Ramos (cell line): ENCODE measurements around the gene GLTPD2.

ENCODE experiments used
- in situ Hi-C: fragments of 300-500 bp; cut with MboI; formaldehyde crosslinking; loops from one replicate; pipeline ENCODE4 v1.14.3; 2022; ENCODE audit warnings: low sequenced_read_pairs; ENCODE audit not compliant: unreplicated experiment

Gene GLTPD2

DNA sequence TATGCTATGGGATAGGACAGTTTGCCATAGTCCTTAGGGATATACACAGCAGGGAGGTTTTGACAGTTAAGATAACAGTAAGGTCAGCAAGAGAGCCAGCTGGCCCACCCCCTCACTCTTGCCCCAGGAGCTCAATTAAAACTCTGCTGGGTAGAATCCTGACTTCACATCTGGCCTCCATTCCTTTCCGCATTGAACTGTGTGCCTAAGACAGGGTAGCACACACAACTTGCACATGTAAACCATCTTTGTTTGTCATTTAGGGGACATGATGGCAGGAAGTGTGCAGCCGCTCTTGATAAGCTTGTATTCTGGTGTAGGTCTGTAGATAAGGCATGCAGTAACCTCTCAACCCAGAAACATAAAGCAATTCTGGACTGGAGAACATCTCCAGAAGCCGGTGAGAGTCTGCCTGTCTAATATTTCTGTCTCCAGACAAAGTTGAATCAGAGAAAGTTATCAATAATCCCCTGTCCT lies 49.6 kb downstream of the GLTPD2 start:
- in situ Hi-C loops, result no loop called here

DNA sequence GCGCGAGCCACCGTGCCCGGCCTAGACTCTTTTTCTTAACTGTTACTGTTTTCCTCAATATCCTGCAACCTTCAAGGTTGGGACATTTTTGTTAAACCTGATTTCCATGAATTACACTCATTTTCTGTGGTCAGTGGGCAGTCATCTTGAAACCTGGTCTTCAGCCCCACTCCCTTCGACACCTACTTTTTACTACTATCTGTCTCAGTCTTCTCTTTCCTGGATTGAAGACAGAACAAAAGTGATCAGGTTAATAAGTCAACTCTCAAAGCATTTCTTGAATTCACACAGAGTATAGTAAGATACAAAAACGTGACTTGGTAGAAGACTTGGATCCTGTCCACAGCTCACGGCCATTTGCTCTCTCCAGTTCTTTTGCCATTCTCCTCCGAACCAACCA lies 50.5 kb downstream of the GLTPD2 start:
- in situ Hi-C loops, result no loop called here
